ENCODE measurements around the gene MATN1. TPM values are rescaled to one million over a fixed set of nuclear protein-coding genes. Genes with fewer than 3 reads are reported as not detected.

MATN1 gene
- total RNA-seq, 1 experiment from 2014 or later: 0.12 TPM

- no peak for TF ChIP-seq CTCF (IDR thresholded peaks at IDR 0.05 in 2 of 3, conservative IDR thresholded peaks at IDR 0.05 in 1 of 3; ENCODE audit: borderline replicate concordance in 1 of 3, insufficient read depth in 1 of 3, low read depth in 2 of 3, low read length in 2 of 3)
- TF ChIP-seq SP1 (IDR thresholded peaks at IDR 0.05; ENCODE audit: low read depth): no peak
- TF ChIP-seq CBX3 (IDR thresholded peaks at IDR 0.05; ENCODE audit: low read depth): no peak
- no peak for TF ChIP-seq POLR2A (IDR thresholded peaks at IDR 0.05; ENCODE audit: borderline replicate concordance, extremely low read depth, insufficient read depth, insufficient read length)
- no peak for TF ChIP-seq REST (IDR thresholded peaks at IDR 0.05; ENCODE audit: low read depth)
- TF ChIP-seq MAX (IDR thresholded peaks at IDR 0.05): no peak
- TF ChIP-seq SRF (IDR thresholded peaks at IDR 0.05; ENCODE audit: low read depth): no peak
Measured at GRCh38 chr1:30725450-30726095, 2.2 kb upstream of the MATN1 start (continued).
